Motor neuron (in vitro differentiated cells): Measurements from ENCODE around the gene SECTM1. TPM values are rescaled to one million over a fixed set of nuclear protein-coding genes. Genes with fewer than 3 reads are reported as not detected.

Experiments used
- ATAC-seq, 8 experiments: fragments of 200-7000 bp; cut with Tn5 transposase; replicated peaks in 6 of 8; 2 replicates each; pipeline ENCODE4 v1.8.0; 2021; ENCODE audit warnings: mild to moderate bottlenecking in 8 of 8, moderate library complexity in 8 of 8
- H3K27ac ChIP-seq, 2 donors: fragments of 250-450 bp; sonication (Bioruptor Pico); 2 replicates each; pipeline ENCODE4 v1.9.0; 2021; ENCODE audit warnings: antibody characterized with exemption in 2 of 2, mild to moderate bottlenecking in 2 of 2, moderate library complexity in 1 of 2
- H3K4me1 ChIP-seq, 2 donors: fragments of 250-450 bp; sonication (Bioruptor Pico); replicated peaks in 1 of 2; 2 replicates each; pipeline ENCODE4 v1.6.1; 2021; ENCODE audit warnings: antibody characterized with exemption in 2 of 2, mild to moderate bottlenecking in 2 of 2, moderate library complexity in 1 of 2
- H3K4me3 ChIP-seq, 5 donors: fragments of 250-450 bp; sonication (Bioruptor Pico); 2 replicates each; pipeline ENCODE4 v1.9.0; 2021; ENCODE audit warnings: antibody characterized with exemption in 5 of 5, mild to moderate bottlenecking in 5 of 5, moderate library complexity in 4 of 5
- WGBS, 10 experiments: fragments of 450-650 bp; shearing (Covaris generic); methylation state at CpG; one replicate each; pipeline ENCODE4 v1.0.0; 2022; 5-methylcytosine and 5-hydroxymethylcytosine counted together
- in situ Hi-C, 9 experiments: fragments of 400-800 bp; cut with MboI; loops; one replicate each; pipeline ENCODE4 v1.15.0; 2021; ENCODE audit warnings: low sequenced_read_pairs in 9 of 9, low pct_unique_long_range_greater_than_20kb in 2 of 9; ENCODE audit not compliant: unreplicated experiment in 9 of 9
- total RNA-seq, 8 experiments: library from RNA; unstranded; fragments of 300-600 nt; gene quantifications; 2 replicates each; pipeline versions ENCODE4 v1.2.3 to v1.2.4, GENCODE V29; 2022

Gene SECTM1
- total RNA-seq, 8 experiments from 2014 or later, result 0.22 to 22.4 (median 0.57) TPM; not detected in 1

DNA sequence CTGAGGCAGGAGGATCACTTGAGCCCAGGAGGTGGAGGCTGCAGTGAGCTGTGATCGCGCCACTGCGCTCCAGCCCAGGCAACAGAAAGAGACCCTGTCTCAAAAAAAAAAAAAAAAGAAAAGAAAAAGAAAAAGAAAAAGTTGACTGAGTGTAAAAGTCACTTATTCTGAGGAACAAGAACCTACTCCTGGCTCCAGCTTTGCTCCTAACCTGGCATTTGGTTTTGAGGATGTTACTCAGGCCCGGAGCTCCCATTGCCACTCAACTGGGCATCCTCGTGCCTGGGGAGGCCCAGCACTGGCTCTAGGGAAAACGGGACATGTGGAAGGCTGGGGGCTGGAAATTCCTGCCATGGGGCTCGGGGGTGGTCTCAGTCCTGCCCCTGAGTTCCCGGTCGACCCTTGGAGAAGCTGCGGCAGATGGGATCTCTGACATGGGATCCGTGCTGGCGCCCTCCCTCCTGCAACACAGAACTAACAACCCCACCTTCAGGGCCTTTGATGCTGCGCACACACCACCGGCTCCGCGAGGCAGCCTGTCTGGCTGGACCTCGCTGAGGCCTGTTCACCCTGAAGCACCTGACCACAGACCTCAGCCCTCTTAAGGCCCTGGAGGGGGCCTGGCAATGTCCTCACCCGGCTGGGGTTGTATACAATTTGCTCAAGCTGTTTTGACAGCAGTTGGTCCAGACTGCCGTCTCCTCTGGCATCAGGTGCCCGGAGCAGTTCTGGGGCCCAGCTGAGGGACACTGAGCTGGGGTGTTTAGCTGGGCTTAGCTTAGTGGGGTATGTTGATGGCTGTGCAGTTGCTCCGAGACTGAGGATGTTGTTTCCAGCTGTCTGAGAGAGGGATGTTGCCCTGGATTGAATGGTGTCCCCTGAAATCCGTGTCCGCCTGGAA is 28.5 kb downstream of the SECTM1 start:
- Histone ChIP-seq H3K27ac (peak overlapping the region in 1 of 2 donors; percentile 1), H3K4me3 (no peak overlapping the region), H3K4me1 (peaks cover 35 to 45% of the 10 kb centered on the region in 2 donors)
- peak in 5 of 8 experiments; percentile 39 to 57 (median 41) for ATAC-seq
- in situ Hi-C loops, result no loop called here
- 69 to 100% (median 87%) methylated on average over 2 to 14 of the region's 23 CpGs; no CpG with 5 or more reads in 2 of the 10 experiments for WGBS, 10 experiments

DNA sequence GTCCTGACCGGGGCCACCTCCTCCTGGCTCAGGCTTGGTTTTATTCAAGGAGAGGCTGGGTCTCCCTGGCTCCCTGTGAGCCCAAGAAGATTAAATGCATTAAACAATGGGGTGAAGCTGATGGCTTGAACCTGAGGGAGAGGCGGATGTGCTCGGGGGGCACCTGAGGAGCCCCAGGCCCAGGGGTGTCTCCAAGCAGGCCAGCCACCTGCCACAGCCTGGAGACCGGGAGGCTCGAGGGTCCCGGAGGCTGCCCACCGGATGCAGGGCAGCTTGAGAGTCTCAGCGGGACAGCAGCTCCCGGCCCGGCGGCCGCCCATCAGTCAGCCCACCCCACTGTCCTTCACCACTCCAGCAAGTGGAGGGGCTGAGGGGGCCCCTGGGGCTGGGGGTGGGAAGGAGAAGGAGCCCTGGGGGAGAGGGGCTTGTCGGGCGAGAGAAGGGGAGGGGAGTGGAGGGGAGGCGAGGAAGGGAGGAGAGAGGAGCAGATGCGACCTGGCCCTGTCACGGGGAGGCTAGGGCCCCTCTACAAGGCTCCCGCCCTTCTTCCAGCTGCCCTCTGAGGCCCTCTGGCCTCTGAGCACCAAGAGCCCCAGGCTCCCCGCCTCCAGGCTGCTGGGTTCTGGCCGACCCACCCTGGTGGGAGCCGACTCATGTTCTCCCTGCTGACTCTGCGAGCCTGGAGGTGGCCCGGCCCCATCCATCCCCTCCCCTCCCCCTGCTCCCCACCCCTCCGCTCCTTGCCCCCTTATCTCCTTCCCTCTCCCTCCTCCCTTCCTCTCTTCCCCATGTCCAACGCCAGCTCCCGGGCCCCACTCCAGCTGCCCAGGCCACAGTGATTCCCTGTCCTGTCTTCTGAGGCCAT is 29.4 kb downstream of the SECTM1 start:
- in situ Hi-C loops, result no loop called here
- Histone ChIP-seq H3K27ac (peak overlapping the region in 1 of 2 donors; percentile 42), H3K4me1 (peaks cover 35 to 52% of the 10 kb centered on the region in 2 donors), H3K4me3 (no peak overlapping the region)
- 60 to 92% (median 80%) methylated on average over 2 to 5 of the region's 26 CpGs; no CpG with 5 or more reads in 7 of the 10 experiments for WGBS, 10 experiments
- peak in 7 of 8 experiments; percentile 30 to 75 (median 63) for ATAC-seq

DNA sequence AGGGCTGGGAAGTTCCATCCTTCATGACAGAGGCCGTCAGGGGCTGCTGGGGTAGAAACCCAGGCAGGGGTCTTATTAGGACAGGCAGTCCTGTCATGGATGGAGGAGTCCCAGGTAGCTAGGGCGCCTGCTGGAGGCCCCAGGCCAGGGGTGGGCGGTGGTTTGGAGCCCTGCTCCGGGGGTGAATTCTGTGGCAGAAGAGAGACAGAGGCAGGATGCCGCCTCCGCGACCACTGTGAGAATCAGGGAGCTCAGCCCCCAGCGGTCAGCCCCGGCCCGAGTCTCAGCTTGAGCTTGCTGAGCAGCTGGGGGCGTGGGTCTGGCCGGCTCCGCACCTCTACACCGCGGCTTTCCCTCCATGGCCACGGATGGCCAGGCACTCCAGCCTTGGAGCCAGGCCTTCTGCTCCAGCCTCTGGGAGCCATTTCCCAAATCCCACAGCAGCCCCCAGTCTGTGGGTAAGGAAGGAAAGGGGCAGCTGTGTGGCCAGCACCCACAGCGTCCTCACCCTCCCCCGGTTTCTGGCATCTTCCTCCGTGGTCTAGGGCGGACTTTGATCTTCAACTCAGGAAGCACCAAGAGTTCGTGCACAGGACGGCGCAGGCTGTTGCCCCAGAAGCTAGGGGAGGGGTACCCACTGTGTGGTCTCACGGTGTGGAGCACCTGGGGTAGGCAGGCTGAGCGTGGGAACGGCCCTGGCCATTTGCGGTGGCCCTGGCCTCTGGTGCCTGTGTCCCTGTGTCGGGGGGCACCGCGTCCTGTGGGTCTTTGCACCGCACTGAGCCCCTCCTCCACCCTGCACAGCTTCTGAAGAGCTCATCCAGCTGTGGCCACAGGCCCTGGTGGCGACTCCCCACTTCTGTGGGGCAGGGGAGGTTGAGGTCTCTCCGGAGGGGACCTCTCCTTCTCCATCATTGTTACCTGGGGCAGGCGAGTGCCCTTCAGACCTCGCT is 30.3 kb downstream of the SECTM1 start:
- 68 to 89% (median 83%) methylated on average over 4 to 10 of the region's 35 CpGs; no CpG with 5 or more reads in 6 of the 10 experiments for WGBS, 10 experiments
- Histone ChIP-seq H3K27ac (peak overlapping the region in 1 of 2 donors; percentile 42), H3K4me3 (no peak overlapping the region), H3K4me1 (peaks cover 35 to 56% of the 10 kb centered on the region in 2 donors)
- ATAC-seq, result peak in 1 of 8 experiments; percentile 2
- in situ Hi-C loops, result no loop called here

DNA sequence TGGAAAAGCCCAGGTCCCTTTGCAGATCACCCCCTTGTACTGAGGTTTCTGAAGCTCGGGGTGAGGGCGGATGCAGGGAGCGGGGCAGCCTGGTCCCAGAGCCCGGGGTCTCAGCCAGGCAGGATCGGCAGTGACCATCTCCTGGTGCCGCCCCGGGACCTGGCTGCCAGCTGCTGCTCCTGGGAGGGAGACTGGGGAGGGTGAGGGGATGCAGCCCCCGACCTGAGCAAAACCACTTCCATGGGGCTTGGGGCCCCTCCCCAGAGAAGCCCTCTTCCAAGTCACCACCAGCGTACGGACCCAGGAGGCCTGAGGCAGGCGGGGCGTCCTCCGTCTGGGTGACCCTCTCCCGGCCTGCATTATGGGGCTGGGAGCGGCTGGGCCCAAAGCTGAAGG is 31.0 kb downstream of the SECTM1 start:
- no peak for ATAC-seq
- Histone ChIP-seq H3K27ac (no peak overlapping the region), H3K4me1 (peaks cover 35 to 56% of the 10 kb centered on the region in 2 donors), H3K4me3 (no peak overlapping the region)
- in situ Hi-C loops, result no loop called here
- WGBS, 10 experiments, result 93 to 100% methylated on average over 2 to 3 of the region's 15 CpGs; no CpG with 5 or more reads in 8 of the 10 experiments

DNA sequence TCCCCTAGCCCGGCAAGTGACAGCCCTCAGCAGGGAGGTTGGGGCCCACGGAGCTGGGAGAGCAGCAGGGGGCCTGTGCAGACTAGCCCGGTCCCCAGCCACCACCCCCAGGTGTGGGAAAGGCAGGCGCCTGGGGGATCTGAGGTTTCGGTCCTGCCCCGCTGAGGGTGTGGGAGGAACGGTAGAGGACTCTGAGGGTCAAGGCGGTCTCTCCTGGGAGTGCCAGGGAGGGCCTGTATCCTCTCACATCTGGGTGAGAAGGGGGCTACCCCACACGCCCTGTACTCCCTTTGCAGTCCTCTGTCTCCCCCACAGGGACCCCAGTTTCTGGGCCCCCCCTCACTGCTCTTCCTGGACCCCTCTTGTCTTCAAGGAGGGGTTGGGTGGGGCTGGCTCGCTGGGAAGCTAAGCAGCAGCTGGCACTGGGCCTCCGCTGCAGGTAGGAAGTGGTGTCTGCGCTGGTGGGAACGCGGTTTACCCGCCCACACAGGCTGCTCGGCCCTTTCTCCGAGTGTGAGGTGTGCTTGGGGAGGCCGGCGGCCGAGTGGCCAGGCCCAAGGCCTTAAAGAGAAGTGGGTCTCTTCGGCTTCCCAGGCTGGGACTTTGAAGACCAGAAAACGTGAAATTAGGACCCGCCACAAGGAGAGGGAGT is 31.5 kb downstream of the SECTM1 start:
- no peak for ATAC-seq
- peaks cover 35 to 56% of the 10 kb centered on the region in 2 donors for H3K4me1 ChIP-seq
- WGBS, 10 experiments, result 85% methylated on average over 3 of the region's 23 CpGs; no CpG with 5 or more reads in 9 of the 10 experiments
- in situ Hi-C loops, result no loop called here
- H3K27ac ChIP-seq, result no peak overlapping the region
- no peak overlapping the region for H3K4me3 ChIP-seq

DNA sequence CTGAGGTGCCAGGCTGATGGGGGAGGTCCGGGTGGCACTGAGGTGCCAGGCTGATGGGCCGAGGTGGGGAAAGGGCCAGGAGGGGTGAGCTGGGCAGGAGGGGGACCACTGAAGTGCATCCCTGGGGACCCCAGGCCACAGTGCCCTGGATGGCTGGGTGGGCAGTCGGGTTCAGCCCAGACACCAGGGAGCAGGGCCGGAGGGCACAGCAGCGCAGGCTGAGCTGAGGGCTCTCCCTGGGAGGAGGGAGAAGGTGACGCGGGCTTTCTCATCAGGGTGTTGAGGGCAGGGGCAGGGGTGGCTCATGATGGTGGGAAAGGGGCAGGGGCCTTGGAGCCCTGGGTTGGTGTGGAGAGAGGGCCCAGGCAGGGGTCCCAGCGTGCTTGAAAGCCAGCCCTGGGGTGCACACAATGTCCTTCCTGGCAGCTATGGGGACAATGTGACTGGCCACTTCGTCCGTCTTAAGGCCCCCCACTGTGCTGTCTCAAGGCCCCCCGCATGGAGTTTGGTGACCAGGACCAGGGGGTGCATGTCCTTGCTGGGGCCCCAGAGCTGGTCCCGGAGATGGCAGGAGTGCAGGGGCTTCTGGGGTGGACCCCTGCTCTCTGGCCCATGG is 32.2 kb downstream of the SECTM1 start:
- in situ Hi-C loops, result no loop called here
- no CpG with 5 or more reads among the region's 12 CpGs for WGBS, 10 experiments

DNA sequence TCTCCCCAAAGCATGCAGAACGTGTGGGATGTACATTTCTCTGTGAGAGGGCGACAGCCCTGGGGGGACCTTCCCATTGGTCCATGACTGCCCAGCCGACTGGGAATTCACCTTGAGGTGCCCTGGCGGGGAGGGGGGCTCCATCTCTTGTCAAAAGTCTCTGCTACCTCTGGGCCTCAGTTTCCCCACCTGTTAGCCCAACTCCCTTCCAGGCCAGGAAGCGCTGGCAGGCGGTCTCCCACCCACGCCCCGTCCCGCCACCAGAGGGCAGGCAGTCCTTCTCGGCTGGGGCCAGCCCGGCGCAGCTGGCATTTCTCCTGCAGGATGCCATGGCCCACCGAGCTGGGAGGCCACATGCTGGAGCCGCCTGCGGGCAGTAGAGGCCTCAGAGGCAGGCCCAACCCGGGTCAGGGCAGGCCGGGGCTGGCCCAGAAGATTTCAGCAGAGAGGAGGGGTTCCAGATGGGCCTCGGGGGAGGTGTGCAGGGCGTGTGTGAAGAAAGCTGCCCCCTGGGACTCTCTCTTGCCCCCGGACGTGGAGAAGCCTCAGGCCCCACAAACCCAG is 32.8 kb downstream of the SECTM1 start:
- Histone ChIP-seq H3K4me3 (no peak overlapping the region), H3K4me1 (peaks cover 34 to 56% of the 10 kb centered on the region in 2 donors), H3K27ac (no peak overlapping the region)
- ATAC-seq, result peak in 5 of 8 experiments; percentile 11 to 61 (median 16)
- 26 to 90% (median 48%) methylated on average over 4 to 11 of the region's 21 CpGs; no CpG with 5 or more reads in 6 of the 10 experiments for WGBS, 10 experiments
- in situ Hi-C loops, result no loop called here

More for the DNA sequence above, 32.2 kb downstream of the SECTM1 start:
- peaks cover 35 to 56% of the 10 kb centered on the region in 2 donors for H3K4me1 ChIP-seq
- no peak overlapping the region for H3K4me3 ChIP-seq
- no peak for ATAC-seq
- H3K27ac ChIP-seq, result no peak overlapping the region

DNA sequence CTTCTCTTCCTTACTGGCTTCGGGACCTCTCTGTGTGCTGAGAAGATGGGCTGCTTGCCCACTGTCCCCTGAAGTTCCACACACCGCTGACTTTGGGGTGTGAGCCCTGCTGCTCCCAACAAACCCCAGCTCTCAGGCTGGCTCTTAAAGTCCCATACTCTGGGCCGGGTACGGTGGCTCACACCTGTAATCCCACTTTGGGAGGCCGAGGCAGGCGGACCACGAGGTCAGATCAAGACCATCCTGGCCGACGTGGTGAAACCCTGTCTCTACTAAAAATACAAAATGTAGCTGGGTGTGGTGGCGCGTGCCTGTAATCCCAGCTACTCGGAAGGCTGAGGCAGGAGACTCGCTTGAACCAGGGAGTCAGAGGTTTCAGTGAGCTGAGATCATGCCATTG is 33.3 kb downstream of the SECTM1 start:
- WGBS, 10 experiments, result 80 to 100% (median 92%) methylated on average over 1 to 10 of the region's 13 CpGs; no CpG with 5 or more reads in 4 of the 10 experiments
- no peak for ATAC-seq
- in situ Hi-C loops, result no loop called here
- H3K27ac ChIP-seq, result no peak overlapping the region
- peaks cover 28 to 51% of the 10 kb centered on the region in 2 donors for H3K4me1 ChIP-seq
- H3K4me3 ChIP-seq, result no peak overlapping the region

DNA sequence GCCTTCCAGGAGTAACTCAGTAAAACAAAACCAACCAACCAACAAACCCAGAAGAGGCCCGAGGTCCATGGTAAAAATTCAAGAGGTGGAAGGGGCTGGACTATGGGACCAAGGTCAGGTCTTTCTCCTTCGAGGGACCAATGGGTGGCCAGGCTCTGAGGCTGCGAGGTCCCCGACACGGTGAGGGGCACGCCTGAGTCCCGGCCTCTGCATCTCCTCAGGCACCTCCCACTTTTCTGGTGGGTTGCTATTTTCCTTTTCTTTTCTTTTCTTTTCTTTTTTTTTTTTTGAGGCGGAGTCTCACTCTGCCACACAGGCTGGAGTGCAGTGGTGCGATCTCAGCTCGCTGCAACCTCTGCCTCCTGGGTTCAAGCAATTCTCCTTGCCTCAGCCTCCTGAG is 34.1 kb downstream of the SECTM1 start:
- WGBS, 10 experiments, result 50 to 100% (median 87%) methylated on average over 1 to 3 of the region's 10 CpGs; no CpG with 5 or more reads in 7 of the 10 experiments
- in situ Hi-C loops, result no loop called here
- Histone ChIP-seq H3K4me3 (no peak overlapping the region), H3K4me1 (peaks cover 22 to 43% of the 10 kb centered on the region in 2 donors), H3K27ac (no peak overlapping the region)
- ATAC-seq, result peak in 1 of 8 experiments; percentile 9

DNA sequence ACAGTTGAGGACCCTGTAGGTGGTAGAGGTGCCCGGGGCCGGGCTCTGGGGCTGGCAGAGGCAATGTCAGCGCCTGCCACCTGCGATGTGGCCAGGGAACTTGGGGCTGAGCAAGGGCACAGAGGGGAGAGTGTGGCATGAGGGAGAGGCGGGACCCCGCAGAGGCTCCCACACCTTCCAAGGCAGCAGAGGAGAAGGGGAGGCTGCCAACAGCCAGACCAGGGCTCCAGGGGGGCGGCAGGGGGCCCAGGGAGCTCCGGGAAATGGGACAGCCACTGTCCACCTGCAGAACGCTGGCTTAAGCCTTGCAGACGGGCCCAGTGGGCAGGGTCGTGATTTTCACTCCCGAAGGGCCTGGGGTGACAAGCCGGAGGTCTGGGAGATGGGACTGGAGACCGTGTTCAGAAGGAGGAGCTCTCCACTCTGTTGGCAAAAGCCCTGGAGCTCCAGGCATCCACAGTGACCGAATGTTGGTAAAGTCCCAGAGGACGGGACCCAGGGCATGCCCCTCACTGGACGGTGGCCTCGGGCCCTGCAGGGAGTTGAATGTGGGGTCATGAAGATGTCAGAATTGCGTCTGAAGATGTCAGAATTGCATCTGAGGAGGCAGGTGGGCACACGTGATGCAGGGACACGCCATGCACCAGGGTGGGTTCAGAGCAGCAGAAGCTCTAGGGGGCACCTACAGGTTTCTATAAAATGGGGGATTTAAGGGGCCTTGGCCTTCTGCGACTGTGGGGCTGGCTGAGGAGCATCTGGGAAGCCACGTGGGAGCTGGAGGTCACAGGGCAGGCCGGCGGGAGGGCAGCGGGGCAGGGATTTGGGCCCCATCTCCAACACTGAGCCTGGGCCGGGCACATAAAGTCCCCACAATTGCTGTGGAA is 34.8 kb downstream of the SECTM1 start:
- Histone ChIP-seq H3K27ac (no peak overlapping the region), H3K4me1 (peaks cover 22 to 42% of the 10 kb centered on the region in 2 donors), H3K4me3 (no peak overlapping the region)
- in situ Hi-C loops, result no loop called here
- 65 to 95% (median 70%) methylated on average over 1 to 10 of the region's 27 CpGs; no CpG with 5 or more reads in 4 of the 10 experiments for WGBS, 10 experiments
- no peak for ATAC-seq
